Measurements from ENCODE around the gene PPP2R2D.
A peak's percentile ranks its signal among the peaks of the same experiment; 100 is the strongest.

PPP2R2D gene

DNA sequence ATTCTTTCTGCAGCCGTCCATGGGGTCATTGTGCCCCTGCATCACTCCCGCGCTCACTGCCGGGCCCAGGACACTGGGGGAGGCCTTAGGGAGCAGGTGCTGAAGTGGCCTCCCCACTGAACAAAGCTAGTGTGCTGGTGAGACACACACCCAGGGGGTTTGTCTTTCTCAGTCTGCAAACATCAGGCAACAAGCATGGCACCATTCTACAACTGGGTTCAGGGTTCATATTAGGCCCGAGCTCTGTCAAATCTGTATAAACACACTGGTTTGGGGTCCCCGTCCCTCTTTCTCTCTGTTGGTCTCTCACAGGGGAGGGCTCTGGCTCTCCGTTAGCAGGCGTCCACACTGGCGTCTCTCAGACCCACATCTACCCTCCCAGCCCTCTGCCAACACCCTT lies 11.1 kb upstream of the PPP2R2D start:
- no peak for DNase-seq (ENCODE audit: low read depth)

DNA sequence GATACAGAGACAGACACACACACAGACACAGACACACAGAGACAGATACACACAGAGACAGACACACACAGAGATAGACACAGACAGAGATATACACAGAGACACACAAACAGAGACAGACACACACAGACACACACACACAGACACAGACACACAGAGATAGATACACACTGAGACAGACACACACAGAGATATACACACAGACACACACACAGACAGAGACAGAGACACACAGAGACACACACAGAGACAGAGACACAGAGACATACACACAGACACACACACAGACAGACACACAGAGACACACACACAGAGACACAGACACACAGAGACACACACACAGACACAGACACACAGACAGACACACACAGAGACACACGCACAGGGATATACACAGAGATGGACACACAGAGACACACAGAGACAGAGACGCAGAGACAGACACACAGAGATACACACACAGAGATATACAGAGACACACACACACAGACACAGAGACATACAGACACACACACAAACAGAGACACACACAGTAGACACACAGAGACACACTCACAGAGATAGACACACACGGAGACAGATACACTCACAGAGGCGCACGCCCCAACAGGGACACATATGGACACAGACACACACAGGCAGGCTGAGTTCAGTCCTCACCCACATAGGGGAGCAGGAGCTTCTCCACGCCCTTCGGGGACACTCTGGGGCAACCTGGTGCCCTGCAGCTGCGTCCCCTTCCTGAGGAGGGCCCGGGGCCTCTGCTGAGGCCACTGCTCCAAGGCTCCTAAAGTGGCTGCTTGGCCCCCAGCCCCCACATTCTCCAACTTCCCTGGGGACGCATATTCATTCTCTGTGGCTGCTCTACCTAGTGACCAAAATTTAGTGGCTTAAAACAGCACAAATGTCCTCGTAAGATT lies 10.3 kb upstream of the PPP2R2D start:
- no peak for DNase-seq (ENCODE audit: low read depth)

GRCh38 chr10:131891196-131891928 lies 9.4 kb upstream of the PPP2R2D start:
- peak; percentile 41 for DNase-seq (ENCODE audit: low read depth)

- DNase-seq (ENCODE audit: low read depth), result no peak
These were observed 8.6 kb upstream of the PPP2R2D start for GRCh38 chr10:131891929-131892805.

- DNase-seq (ENCODE audit: low read depth), result no peak
These were observed 7.8 kb upstream of the PPP2R2D start for GRCh38 chr10:131892806-131893675.

- DNase-seq (ENCODE audit: low read depth), result no peak
These were observed 5.7 kb upstream of the PPP2R2D start for GRCh38 chr10:131895116-131895515.

DNA sequence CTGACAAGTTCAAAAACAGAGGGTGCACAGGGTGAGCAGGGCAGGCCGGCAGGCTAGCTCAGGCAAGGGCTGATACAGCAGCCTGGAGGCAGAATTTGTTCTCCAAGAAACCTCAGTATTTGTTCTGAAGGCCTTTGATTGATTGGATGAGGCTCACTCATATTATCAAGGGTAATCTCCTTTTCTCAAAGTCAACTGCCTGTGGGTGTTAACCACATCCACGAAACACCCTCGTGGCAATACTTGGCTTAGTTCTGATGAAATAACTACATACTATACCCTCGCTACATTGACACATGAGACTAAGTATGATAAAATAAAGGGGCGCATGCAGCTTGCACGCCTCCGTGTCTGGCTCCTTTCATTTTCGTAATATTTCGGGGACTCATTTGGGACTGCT lies 4.4 kb upstream of the PPP2R2D start:
- no peak for DNase-seq (ENCODE audit: low read depth)

DNA sequence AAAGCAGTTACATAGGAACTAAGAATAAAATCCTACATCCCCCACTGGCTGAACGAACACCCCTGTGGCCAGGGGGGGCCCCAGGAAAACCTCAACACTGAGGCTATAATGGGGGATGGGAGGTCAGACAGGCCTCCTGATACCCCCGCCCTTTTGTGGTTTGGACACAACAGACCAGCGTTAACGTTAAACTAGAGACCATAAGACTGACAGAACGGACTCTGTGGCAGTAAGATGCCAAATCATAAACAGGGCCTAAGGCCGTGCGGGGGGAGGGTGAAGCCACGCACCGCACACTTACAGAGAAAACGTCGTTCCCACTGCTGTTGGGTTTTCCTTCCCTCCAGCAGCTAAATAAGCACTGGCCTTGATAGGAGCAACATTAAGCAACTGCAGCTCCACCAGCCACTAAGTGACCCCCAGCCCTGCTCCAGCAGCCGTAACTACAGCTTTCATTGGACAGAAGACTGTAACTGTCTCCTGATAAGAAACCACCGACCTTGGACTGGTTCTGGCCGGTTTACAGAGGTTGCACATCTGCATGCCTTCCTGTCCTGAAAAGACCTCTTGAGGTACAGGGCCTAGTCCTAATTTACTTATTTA lies 3.4 kb upstream of the PPP2R2D start:
- DNase-seq (ENCODE audit: low read depth), result no peak

- DNase-seq (ENCODE audit: low read depth), result no peak
These were observed 2.7 kb upstream of the PPP2R2D start for GRCh38 chr10:131898061-131898460.

DNA sequence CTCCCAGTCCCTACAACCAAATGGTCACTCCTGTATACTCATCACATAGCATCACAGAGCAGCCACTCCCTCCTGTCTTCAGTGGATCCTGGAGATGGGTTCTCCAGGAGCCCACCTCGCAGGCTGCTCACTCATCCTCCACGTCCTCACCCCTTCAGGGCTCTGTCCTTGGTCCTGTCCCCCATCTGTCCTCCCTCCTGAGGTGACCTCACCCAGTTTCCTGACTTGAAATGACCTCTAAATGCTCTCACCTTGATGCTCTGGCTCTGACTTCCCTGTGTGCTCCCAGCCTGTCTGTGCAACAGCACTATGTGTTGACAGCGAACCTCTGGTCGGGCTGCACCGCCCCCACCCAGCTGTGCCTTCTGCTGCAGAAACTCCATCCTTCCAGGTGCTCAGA lies 2.1 kb upstream of the PPP2R2D start:
- no peak for DNase-seq (ENCODE audit: low read depth)

DNA sequence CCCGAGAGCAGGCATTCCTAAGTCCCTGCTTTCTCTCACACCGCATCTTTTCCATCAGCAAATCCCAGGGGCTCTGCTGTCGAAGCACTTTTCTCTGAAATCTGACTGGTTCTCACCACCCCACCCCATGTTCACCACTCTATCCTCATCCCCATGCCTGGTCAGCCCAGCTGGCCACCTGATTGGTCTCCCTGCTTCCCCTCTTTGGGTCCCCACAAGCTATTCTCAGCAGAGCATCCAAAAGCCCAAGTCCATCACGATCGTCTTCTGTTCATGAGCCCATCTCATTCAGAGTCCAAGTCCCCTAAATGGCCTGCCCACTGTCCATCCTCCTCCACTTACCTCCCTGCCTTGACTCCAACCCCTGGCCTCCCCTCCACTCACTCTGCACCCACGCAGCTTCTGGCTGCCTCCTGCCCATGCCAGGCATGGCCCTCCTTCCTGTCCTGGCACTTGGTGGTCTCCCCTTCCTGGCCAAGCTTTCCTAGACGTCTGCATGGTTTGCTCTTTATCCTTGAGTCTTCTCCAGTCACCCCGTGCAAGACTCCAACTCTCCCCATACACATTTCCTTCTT lies 1.6 kb upstream of the PPP2R2D start:
- DNase-seq (ENCODE audit: low read depth), result no peak

- DNase-seq (ENCODE audit: low read depth), result peak; percentile 30
These were observed 986 bp upstream of the PPP2R2D start for GRCh38 chr10:131899695-131900349.

- peak; percentile 53 for DNase-seq (ENCODE audit: low read depth)
These were observed 497 bp downstream of the PPP2R2D start for GRCh38 chr10:131901181-131901829.

- peak; percentile 23 for DNase-seq (ENCODE audit: low read depth)
These were observed 1.4 kb downstream of the PPP2R2D start for GRCh38 chr10:131902211-131902610.

GRCh38 chr10:131902691-131903090 lies 1.9 kb downstream of the PPP2R2D start:
- DNase-seq (ENCODE audit: low read depth), result no peak

- DNase-seq (ENCODE audit: low read depth), result no peak
These were observed 4.4 kb downstream of the PPP2R2D start for GRCh38 chr10:131905267-131905571.

DNA sequence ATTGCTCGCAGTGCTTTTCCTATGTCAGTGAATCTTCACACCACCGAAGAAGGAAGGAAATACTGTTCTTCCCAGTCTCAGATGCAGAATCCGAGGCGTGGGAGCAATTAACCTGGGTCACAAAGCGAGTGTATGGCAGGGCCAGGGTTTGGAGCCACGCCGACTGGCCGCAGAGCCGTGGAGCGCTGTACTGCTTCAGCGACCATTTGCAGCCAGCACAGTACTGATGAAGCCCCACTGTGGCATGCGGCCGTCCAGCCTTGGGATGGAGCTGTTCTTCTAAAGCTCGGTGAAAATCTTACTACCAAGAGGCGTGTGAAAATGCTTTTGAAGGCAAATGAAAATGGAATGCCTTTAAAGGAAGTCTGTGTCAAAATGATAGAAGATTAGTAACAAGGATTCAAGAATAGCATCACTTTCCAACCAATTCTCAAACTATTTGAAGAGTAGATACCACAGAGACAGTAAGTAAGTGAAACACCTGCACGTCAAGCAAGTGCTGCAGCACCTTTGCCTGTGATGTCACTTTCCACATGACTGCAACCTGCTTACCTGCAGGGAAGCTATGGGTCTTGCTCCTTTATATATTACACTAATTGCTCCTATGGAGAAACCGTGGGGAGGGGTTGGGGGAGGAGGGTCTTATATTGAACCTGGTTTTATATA lies 4.9 kb downstream of the PPP2R2D start:
- DNase-seq (ENCODE audit: low read depth), result no peak

DNA sequence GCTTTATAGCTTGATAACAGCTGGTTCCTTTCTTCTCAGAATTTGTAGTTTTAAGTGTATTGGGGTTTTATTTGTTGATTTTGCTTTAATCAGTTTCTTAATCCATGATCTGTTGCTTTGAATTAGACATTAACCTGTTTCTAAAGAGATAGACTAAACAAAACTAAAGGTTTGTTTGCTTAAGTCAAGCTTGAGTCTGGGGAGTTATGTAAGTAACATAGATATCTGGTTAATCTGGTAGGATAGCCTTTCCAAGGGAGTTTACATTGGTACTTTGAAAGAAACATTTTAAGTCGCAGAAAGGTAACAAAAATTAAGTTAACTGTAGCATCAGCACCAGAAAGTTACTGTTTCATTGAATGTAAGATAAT lies 5.4 kb downstream of the PPP2R2D start:
- no peak for DNase-seq (ENCODE audit: low read depth)

- no peak for DNase-seq (ENCODE audit: low read depth)
These were observed 6.9 kb downstream of the PPP2R2D start for GRCh38 chr10:131907679-131908078.
